Upper lobe of left lung (tissue), 4 donors: Measurements from ENCODE around the gene ZBTB45.

Source experiments
- CTCF ChIP-seq, 6 experiments: fragments of 450-650 bp in 4 of 6; fragments of 200-600 bp in 2 of 6; sonication (generic) in 2 of 6; IDR thresholded peaks; one replicate each; pipeline ENCODE4 v1.5.1; 2016 to 2019; ENCODE audit warnings: antibody characterized with exemption in 6 of 6
- EP300 ChIP-seq, 4 donors: sonication (generic); formaldehyde crosslinking; IDR thresholded peaks; one replicate each; pipeline ENCODE4 v1.5.1; 2017; ENCODE audit warnings: antibody characterized with exemption in 4 of 4, control low read depth in 2 of 4
- POLR2A ChIP-seq, 4 donors: fragments of 450-650 bp; IDR thresholded peaks; one replicate each; pipeline ENCODE4 v1.5.1; 2016 to 2017; ENCODE audit warnings: antibody characterized with exemption in 4 of 4, mild to moderate bottlenecking in 2 of 4
- POLR2AphosphoS5 ChIP-seq, 2 donors: sonication (generic); formaldehyde crosslinking; IDR thresholded peaks; one replicate each; pipeline ENCODE4 v1.5.1; 2017; ENCODE audit warnings: antibody characterized with exemption in 2 of 2

- TF ChIP-seq POLR2A (IDR thresholded peaks at IDR 0.05) = peak in 3 of 4 donors; percentile 22 to 74 (median 38)
- TF ChIP-seq POLR2AphosphoS5 (IDR thresholded peaks at IDR 0.05) = peak; percentile 79 to 85
- TF ChIP-seq CTCF (IDR thresholded peaks at IDR 0.05) = peak in 1 of 6 experiments; percentile 12
- peak in 2 of 4 donors; percentile 6 to 38 for TF ChIP-seq EP300 (IDR thresholded peaks at IDR 0.05)
These were observed 43.7 kb downstream of the ZBTB45 start, which contains the start of gene ZNF446 for GRCh38 chr19:58475714-58476497.
